ENCODE measurements around the gene APOD. TPM values are rescaled to one million over a fixed set of nuclear protein-coding genes. Genes with fewer than 3 reads are reported as not detected.
"Not testable (repeated sequence)": the region's sequence is repeated elsewhere in the genome, so short reads cannot be mapped to it uniquely, and the experiment has no call there.

The APOD gene
- total RNA-seq, 1 donor from 2014 or later: not detected

DNA sequence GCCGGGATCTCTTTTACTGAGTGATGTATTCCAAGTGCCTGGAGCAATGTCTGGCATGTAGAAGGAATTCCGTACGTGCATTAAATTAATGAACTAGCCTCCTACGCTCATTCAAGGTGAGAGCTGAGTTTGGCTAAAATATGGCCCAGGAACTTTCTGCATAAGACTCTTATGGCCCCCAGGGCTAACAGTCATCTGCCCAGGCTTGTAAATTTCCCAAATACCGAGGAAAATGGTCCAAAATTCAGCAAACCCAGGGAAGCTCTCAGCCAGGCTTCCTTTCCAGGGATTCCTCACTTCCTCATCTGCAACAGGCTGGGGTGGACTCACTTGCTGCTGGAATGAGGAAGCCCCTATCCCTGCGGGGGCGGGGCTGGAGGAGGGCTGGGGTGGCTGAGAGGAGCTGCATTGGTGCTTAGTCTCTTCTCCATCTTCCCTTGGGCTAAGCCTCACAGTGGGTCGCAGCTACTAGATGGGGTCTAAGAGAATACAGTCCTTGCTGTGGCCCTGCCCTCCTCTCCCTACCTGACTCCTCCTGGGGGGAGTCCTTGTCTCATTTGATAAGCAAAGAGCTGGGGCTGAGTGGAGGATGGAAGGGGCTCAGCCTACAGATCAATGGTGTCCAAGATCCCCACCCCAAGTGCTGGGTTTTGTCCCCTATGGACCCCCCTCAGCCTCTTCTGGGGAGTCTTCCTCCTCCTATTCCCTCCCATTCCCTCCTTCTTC is 28.5 kb upstream of the APOD start:
- no peak for TF ChIP-seq EZH2 (IDR thresholded peaks at IDR 0.05; ENCODE audit: insufficient read depth, low read length)
- TF ChIP-seq, protein P1, sequence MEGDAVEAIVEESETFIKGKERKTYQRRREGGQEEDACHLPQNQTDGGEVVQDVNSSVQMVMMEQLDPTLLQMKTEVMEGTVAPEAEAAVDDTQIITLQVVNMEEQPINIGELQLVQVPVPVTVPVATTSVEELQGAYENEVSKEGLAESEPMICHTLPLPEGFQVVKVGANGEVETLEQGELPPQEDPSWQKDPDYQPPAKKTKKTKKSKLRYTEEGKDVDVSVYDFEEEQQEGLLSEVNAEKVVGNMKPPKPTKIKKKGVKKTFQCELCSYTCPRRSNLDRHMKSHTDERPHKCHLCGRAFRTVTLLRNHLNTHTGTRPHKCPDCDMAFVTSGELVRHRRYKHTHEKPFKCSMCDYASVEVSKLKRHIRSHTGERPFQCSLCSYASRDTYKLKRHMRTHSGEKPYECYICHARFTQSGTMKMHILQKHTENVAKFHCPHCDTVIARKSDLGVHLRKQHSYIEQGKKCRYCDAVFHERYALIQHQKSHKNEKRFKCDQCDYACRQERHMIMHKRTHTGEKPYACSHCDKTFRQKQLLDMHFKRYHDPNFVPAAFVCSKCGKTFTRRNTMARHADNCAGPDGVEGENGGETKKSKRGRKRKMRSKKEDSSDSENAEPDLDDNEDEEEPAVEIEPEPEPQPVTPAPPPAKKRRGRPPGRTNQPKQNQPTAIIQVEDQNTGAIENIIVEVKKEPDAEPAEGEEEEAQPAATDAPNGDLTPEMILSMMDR (IDR thresholded peaks at IDR 0.05; ENCODE audit: insufficient read depth, low read depth, low read length): no peak
- FAIRE-seq: no peak
- DNase-seq (ENCODE audit: low read depth): no peak
- H3K4me3 Mint-ChIP-seq (ENCODE audit: unreplicated experiment): no peak overlapping the region
- no peaks in the 10 kb centered on the region for H3K79me2 ChIP-seq (ENCODE audit: insufficient read depth, low read length)
- H3K36me3 ChIP-seq (ENCODE audit: insufficient read depth, low read length): no peaks in the 10 kb centered on the region
- H3K4me3 ChIP-seq (ENCODE audit: insufficient read depth, low read depth, low read length): no peak overlapping the region
- no peaks in the 10 kb centered on the region for H4K20me1 ChIP-seq (ENCODE audit: insufficient read depth, low read length)
- no peaks in the 10 kb centered on the region for H3K36me3 Mint-ChIP-seq (ENCODE audit: low read depth, unreplicated experiment)
- H3K27ac ChIP-seq (ENCODE audit: low read depth, low read length): no peak overlapping the region
- peaks cover 2% of the 10 kb centered on the region for H3K27me3 ChIP-seq (ENCODE audit: insufficient read depth, low read length)
- H2AFZ ChIP-seq (ENCODE audit: low read depth, low read length): no peak overlapping the region
- H3K9me3 ChIP-seq (ENCODE audit: insufficient read depth, low read depth, low read length): no peaks in the 10 kb centered on the region
- H3K4me1 ChIP-seq (ENCODE audit: insufficient read depth, low read length): no peaks in the 10 kb centered on the region
- H3K4me2 ChIP-seq (ENCODE audit: low read length): no peak overlapping the region
- H3K9ac ChIP-seq (ENCODE audit: low read length): no peak overlapping the region
- peaks cover 2% of the 10 kb centered on the region for H3K27me3 Mint-ChIP-seq (ENCODE audit: low read depth, unreplicated experiment)
- H3K4me1 Mint-ChIP-seq (ENCODE audit: low read depth, unreplicated experiment): no peaks in the 10 kb centered on the region
- peaks cover 24% of the 10 kb centered on the region for H3K9me3 Mint-ChIP-seq (ENCODE audit: unreplicated experiment)
- no peak overlapping the region for H3K27ac Mint-ChIP-seq (ENCODE audit: unreplicated experiment)

DNA sequence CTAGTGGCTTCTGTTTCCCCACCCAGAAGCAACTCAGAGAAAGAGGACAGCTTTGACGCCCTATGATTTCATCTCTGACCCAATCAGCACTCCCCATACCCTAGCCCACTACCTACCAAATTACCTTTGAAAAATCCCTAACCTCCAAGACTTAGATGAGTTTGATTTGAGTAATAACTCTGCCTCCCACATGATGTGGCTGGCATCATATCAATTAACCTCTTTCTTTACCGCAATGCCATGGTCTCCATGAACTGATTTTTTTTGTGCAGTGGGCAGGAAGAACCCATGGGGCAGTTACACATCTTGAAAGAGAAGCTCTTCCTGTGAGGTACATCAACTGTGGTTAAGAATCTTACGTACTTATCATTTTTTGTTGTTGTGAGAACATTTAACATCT is 25.5 kb upstream of the APOD start:
- Mint-ChIP-seq H3K27me3 (ENCODE audit: low read depth, unreplicated experiment) (no peaks in the 10 kb centered on the region), H3K36me3 (ENCODE audit: low read depth, unreplicated experiment) (no peaks in the 10 kb centered on the region), H3K27ac (ENCODE audit: unreplicated experiment) (no peak overlapping the region), H3K4me1 (ENCODE audit: low read depth, unreplicated experiment) (no peaks in the 10 kb centered on the region), H3K4me3 (ENCODE audit: unreplicated experiment) (no peak overlapping the region), H3K9me3 (ENCODE audit: unreplicated experiment) (peaks cover 25% of the 10 kb centered on the region)
- H3K9me3 ChIP-seq (ENCODE audit: insufficient read depth, low read depth, low read length): no peaks in the 10 kb centered on the region
- FAIRE-seq (no peak), DNase-seq (ENCODE audit: low read depth) (no peak)
- H3K36me3 ChIP-seq (ENCODE audit: insufficient read depth, low read length): no peaks in the 10 kb centered on the region
- H3K79me2 ChIP-seq (ENCODE audit: insufficient read depth, low read length): no peaks in the 10 kb centered on the region
- TF ChIP-seq, protein P1 (IDR thresholded peaks at IDR 0.05; ENCODE audit: insufficient read depth, low read depth, low read length): no peak
- TF ChIP-seq EZH2 (IDR thresholded peaks at IDR 0.05; ENCODE audit: insufficient read depth, low read length): no peak
- H4K20me1 ChIP-seq (ENCODE audit: insufficient read depth, low read length): no peaks in the 10 kb centered on the region
- no peaks in the 10 kb centered on the region for H3K4me1 ChIP-seq (ENCODE audit: insufficient read depth, low read length)
- H3K27me3 ChIP-seq (ENCODE audit: insufficient read depth, low read length): peaks cover 2% of the 10 kb centered on the region
- H2AFZ ChIP-seq (ENCODE audit: low read depth, low read length): no peak overlapping the region
- no peak overlapping the region for H3K4me2 ChIP-seq (ENCODE audit: low read length)
- no peak overlapping the region for H3K27ac ChIP-seq (ENCODE audit: low read depth, low read length)
- no peak overlapping the region for H3K9ac ChIP-seq (ENCODE audit: low read length)
- H3K4me3 ChIP-seq (ENCODE audit: insufficient read depth, low read depth, low read length): no peak overlapping the region

DNA sequence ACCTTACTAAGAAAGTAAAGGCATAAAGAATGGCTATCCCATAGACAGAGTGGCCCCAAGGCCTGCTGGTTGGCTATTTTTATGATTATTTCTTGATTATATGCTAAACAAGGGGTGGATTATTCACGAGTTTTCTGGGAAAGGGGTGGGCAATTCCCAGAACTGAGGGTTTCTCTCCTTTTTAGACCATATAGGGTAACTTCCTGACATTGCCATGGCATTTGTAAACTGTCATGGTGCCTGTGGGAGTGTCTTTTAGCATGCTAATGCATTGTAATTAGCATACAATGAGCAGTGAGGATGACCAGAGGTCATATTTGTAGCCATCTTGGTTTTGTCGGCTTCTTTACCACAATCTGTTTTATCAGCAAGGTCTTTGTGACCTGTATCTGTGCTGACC is 18.0 kb upstream of the APOD start:
- H3K79me2 ChIP-seq (ENCODE audit: insufficient read depth, low read length); H2AFZ ChIP-seq (ENCODE audit: low read depth, low read length); H3K4me1 ChIP-seq (ENCODE audit: insufficient read depth, low read length); H3K9me3 Mint-ChIP-seq (ENCODE audit: unreplicated experiment); FAIRE-seq; H3K4me3 Mint-ChIP-seq (ENCODE audit: unreplicated experiment); H3K27ac ChIP-seq (ENCODE audit: low read depth, low read length); H3K9me3 ChIP-seq (ENCODE audit: insufficient read depth, low read depth, low read length); H3K4me3 ChIP-seq (ENCODE audit: insufficient read depth, low read depth, low read length); H3K36me3 ChIP-seq (ENCODE audit: insufficient read depth, low read length); H4K20me1 ChIP-seq (ENCODE audit: insufficient read depth, low read length); H3K36me3 Mint-ChIP-seq (ENCODE audit: low read depth, unreplicated experiment); H3K27ac Mint-ChIP-seq (ENCODE audit: unreplicated experiment); H3K9ac ChIP-seq (ENCODE audit: low read length); H3K4me1 Mint-ChIP-seq (ENCODE audit: low read depth, unreplicated experiment); H3K27me3 ChIP-seq (ENCODE audit: insufficient read depth, low read length); DNase-seq (ENCODE audit: low read depth); H3K4me2 ChIP-seq (ENCODE audit: low read length): not testable (repeated sequence)
- H3K27me3 Mint-ChIP-seq (ENCODE audit: low read depth, unreplicated experiment): peaks cover 11% of the 10 kb centered on the region

Measured in astrocyte (in vitro differentiated cells and primary cell).